Colonic mucosa (tissue), 4 donors: Measurements from ENCODE around the gene DBX2. TPM values are rescaled to one million over a fixed set of nuclear protein-coding genes. Genes with fewer than 3 reads are reported as not detected.
"Not testable (repeated sequence)": the region's sequence is repeated elsewhere in the genome, so short reads cannot be mapped to it uniquely, and the experiment has no call there.

Experiments used
- DNase-seq: peaks from one replicate; pipeline ENCODE4 v3.0.0-alpha.2; 2020
- H3K27ac ChIP-seq: fragments of 200-600 bp; one replicate; pipeline ENCODE4 v1.8.0; 2021
- H3K27me3 ChIP-seq: fragments of 200-600 bp; one replicate; pipeline ENCODE4 v1.8.0; 2021
- H3K36me3 ChIP-seq: fragments of 200-600 bp; one replicate; pipeline ENCODE4 v1.8.0; 2021
- H3K4me1 ChIP-seq: fragments of 200-600 bp; one replicate; pipeline ENCODE4 v1.8.0; 2021; ENCODE audit warnings: mild to moderate bottlenecking
- H3K4me3 ChIP-seq: fragments of 200-600 bp; one replicate; pipeline ENCODE4 v1.8.0; 2021
- H3K9ac ChIP-seq, 2 donors: one replicate each; pipeline ENCODE4 v1.7.0; 2013; ENCODE audit warnings: control low read depth in 2 of 2, low read depth in 2 of 2, low read length in 2 of 2
- H3K9me3 ChIP-seq: fragments of 200-600 bp; one replicate; pipeline ENCODE4 v1.8.0; 2021
- intact Hi-C: fragments of 100-400 bp; cut with DNase I; formaldehyde crosslinking; loops from one replicate; pipeline ENCODE4 v1.14.1; 2022
- total RNA-seq, 2 donors: library from RNA; stranded (reverse); fragmentation: NEBNext Ultra II Directional in 1 of 2; extraction: Animal tissue kit (Norgen Biotek cat#: 25700) in 1 of 2; gene quantifications; one replicate each; pipeline ENCODE4 v1.2.1, GENCODE V29; 2021
- TF ChIP-seq, protein P1 (sequence below): fragments of 200-600 bp; IDR thresholded peaks from one replicate; pipeline ENCODE4 v1.8.0; 2022; ENCODE audit warnings: antibody characterized with exemption, mild to moderate bottlenecking
- donor health status: healthy.
- donor health status: DM: no; HTN: no; CAD: no.
- donor health status: DM: no; HTN: no; CAD: no.

DBX2 gene
- total RNA-seq, 2 donors from 2014 or later = not detected

DNA sequence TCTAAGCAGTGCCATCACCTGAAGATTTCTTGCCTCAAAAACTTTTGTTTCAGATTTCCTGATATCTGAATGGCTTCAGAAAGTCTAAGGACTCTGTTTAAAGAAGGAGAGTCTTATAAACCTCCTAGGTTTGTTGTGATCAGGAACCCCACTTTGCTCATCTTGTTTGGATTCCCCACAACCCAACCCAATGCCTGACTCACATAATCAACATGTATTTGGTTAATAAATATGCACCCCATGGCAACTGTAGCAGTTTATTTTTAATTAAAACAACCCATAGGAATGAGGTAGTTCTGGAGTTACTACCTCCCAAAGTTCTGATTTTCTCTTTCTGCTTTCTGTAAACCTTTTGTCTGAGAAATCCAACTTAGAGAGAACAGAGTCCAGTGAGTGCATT lies 51.5 kb downstream of the DBX2 start:
- TF ChIP-seq, protein P1, sequence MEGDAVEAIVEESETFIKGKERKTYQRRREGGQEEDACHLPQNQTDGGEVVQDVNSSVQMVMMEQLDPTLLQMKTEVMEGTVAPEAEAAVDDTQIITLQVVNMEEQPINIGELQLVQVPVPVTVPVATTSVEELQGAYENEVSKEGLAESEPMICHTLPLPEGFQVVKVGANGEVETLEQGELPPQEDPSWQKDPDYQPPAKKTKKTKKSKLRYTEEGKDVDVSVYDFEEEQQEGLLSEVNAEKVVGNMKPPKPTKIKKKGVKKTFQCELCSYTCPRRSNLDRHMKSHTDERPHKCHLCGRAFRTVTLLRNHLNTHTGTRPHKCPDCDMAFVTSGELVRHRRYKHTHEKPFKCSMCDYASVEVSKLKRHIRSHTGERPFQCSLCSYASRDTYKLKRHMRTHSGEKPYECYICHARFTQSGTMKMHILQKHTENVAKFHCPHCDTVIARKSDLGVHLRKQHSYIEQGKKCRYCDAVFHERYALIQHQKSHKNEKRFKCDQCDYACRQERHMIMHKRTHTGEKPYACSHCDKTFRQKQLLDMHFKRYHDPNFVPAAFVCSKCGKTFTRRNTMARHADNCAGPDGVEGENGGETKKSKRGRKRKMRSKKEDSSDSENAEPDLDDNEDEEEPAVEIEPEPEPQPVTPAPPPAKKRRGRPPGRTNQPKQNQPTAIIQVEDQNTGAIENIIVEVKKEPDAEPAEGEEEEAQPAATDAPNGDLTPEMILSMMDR = no peak
- Histone ChIP-seq H3K36me3 (no peaks in the 10 kb centered on the region), H3K27me3 (no peaks in the 10 kb centered on the region)

DNA sequence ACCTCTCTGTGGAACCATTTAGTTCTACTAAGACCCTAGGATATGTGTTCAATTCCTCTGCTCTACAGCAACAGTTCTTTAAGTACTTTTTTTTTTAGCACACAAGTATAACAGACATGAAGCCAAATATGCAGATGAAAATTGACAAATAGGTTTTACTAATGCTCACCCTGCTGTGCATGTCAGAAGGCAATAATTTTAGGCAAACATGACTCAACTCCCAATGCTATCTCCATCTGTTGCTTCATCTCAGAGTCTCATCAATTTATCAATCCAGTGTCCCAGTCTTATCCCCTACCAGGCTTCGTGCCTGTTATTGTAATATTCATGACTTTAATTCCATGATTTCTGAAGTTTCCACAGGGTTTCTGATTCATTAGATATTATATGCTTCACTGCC lies 57.7 kb downstream of the DBX2 start:
- intact Hi-C loops = no loop called here
- Histone ChIP-seq H3K4me3 (no peak overlapping the region), H3K9ac (no peak overlapping the region), H3K27ac (no peak overlapping the region), H3K9me3 (no peaks in the 10 kb centered on the region), H3K4me1 (no peaks in the 10 kb centered on the region), H3K36me3 (no peaks in the 10 kb centered on the region), H3K27me3 (no peaks in the 10 kb centered on the region)
- TF ChIP-seq, protein P1 = no peak
- no peak for DNase-seq

More for the DNA sequence above, 51.5 kb downstream of the DBX2 start:
- H3K9ac ChIP-seq = no peak overlapping the region
- no peaks in the 10 kb centered on the region for H3K9me3 ChIP-seq
- no peak overlapping the region for H3K4me3 ChIP-seq
- no peaks in the 10 kb centered on the region for H3K4me1 ChIP-seq
- intact Hi-C loops = no loop called here
- no peak overlapping the region for H3K27ac ChIP-seq
- DNase-seq = no peak

DNA sequence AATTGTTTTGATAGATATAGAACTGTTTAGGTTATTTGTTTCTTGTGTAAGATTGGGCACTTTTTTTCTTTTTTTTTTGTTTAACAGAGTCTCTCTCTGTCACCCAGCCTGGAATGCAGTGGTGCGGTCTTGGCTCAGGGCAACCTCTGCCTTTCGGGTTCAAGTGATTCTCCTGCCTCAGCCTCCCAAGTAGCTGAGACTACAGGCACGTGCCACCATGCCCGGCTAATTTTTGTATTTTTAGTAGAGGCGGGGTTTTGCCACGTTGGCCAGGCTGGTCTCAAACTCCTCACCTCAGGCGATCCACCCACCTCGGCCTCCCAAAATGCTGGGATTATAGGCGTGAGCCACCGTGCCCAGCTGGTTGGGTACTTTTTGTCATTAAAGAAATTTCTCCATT lies 66.0 kb downstream of the DBX2 start:
- H3K4me3 ChIP-seq, H3K9me3 ChIP-seq, H3K36me3 ChIP-seq, H3K27ac ChIP-seq, H3K4me1 ChIP-seq, H3K9ac ChIP-seq, intact Hi-C loops, DNase-seq, H3K27me3 ChIP-seq: not testable (repeated sequence)

DNA sequence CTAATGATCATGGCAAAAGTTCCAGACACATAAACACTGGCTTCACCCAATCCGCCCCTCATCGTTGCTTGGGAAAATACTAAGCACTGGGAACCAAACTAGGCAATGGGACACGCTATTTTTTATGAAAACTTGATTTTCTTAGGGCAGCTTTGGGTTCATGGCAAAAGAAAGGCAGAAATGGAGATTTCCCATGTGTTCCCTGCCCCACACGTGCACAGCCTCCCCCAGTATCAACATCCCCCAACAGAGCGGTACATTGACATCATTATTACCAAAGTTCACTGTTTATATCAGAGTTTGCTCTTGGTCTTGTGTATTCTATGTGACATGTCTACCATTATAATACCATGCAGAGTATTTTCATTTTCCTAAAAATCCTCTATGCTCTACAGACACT lies 71.0 kb downstream of the DBX2 start:
- Histone ChIP-seq H3K9ac (no peak overlapping the region), H3K27me3 (no peaks in the 10 kb centered on the region), H3K36me3 (no peaks in the 10 kb centered on the region), H3K4me3 (no peak overlapping the region), H3K27ac (no peak overlapping the region), H3K4me1 (no peaks in the 10 kb centered on the region), H3K9me3 (no peaks in the 10 kb centered on the region)
- TF ChIP-seq, protein P1 = no peak
- intact Hi-C loops = no loop called here
- DNase-seq = no peak

DNA sequence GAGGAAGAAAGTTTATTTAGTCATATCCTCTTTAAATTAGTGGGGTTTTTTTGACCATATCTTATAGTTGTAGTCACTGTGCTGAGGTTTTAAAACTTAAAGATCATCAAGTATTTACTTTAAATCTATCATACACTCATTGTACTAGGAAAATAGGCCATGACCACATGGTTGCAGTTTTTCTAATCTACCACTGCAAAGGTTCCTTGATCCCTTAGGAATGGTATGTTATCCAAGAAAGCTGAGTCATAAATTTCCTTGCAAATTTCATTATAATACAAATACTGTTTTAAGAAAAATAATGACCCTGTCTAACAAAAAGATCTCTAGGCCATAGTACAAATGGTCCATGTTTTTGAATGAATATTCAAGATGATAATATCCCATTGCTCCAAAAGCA lies 74.7 kb downstream of the DBX2 start:
- no peak overlapping the region for H3K9ac ChIP-seq
- TF ChIP-seq, protein P1 = no peak
- H3K4me1 ChIP-seq = no peaks in the 10 kb centered on the region
- H3K27ac ChIP-seq = no peak overlapping the region
- H3K27me3 ChIP-seq = no peaks in the 10 kb centered on the region
- no peaks in the 10 kb centered on the region for H3K36me3 ChIP-seq
- H3K9me3 ChIP-seq = no peaks in the 10 kb centered on the region
- no peak for DNase-seq
- no peak overlapping the region for H3K4me3 ChIP-seq
- intact Hi-C loops = no loop called here

DNA sequence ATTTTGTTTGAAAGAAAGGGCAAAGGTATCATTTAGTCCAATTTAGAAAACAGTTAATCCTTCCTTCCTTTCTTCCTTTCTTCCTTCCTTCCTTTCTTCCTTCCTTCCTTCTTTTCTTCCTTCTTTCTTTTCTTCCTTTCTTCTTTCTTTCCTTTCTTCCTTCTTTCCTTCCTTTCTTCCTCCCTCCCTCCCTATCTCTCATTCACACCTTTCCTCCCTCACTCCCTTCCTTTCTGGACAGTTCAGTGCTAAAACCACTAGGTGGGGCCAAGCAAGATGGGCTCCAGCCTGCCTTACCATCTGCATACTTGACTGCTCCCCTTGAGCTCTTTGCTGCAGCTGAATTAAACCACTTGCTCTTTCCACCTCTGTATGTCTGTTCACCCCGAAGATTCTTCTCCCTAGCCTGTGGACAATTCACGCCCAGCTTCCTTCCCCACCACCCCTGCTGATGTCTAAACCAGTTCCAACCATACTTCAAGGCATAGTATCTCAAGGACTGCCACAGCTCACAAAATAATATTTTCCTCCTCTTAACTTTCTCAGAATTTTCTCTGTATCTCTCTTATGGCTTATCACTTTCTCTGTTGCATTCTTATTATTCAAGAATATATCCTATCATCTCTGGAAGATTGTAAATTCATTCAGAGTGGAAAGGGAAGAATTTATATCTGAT lies 78.0 kb downstream of the DBX2 start:
- H3K4me3 ChIP-seq = no peak overlapping the region
- H3K4me1 ChIP-seq = no peaks in the 10 kb centered on the region
- intact Hi-C loops = no loop called here
- DNase-seq = no peak
- no peak overlapping the region for H3K9ac ChIP-seq
- TF ChIP-seq, protein P1 = no peak
- no peaks in the 10 kb centered on the region for H3K36me3 ChIP-seq
- no peaks in the 10 kb centered on the region for H3K27me3 ChIP-seq
- H3K27ac ChIP-seq = no peak overlapping the region
- no peaks in the 10 kb centered on the region for H3K9me3 ChIP-seq
